HG02642 (cell line): Measurements from ENCODE around the gene STX19.
A peak's percentile ranks its signal among the peaks of the same experiment; 100 is the strongest.
"Not testable (repeated sequence)": the region's sequence is repeated elsewhere in the genome, so short reads cannot be mapped to it uniquely, and the experiment has no call there.

ENCODE experiments used
- ATAC-seq: cut with Tn5 transposase; IDR thresholded peaks from one replicate; pipeline ENCODE4 v1.9.1; 2021; ENCODE audit warnings: mild to moderate bottlenecking; ENCODE audit not compliant: unreplicated experiment, poor library complexity

The STX19 gene

GRCh38 chr3:94028093-94028837 lies at the start of gene STX19:
Gene STX19 (minus strand): TSS chr3:94028597. CDS start chr3:94015269, 13,328 bp downstream.
- no peak for ATAC-seq

GRCh38 chr3:94076055-94076454 lies 47.7 kb upstream of the STX19 start:
- no peak for ATAC-seq

- ATAC-seq = peak; percentile 76
These were observed 43.4 kb upstream of the STX19 start for GRCh38 chr3:94071713-94072284.

- peak; percentile 55 for ATAC-seq
These were observed 42.0 kb upstream of the STX19 start for GRCh38 chr3:94070341-94070911.

- ATAC-seq = no peak
These were observed 40.9 kb upstream of the STX19 start for GRCh38 chr3:94069194-94069813.

- no peak for ATAC-seq
These were observed 38.4 kb upstream of the STX19 start for GRCh38 chr3:94066506-94067500.

GRCh38 chr3:94065819-94066480 lies 37.6 kb upstream of the STX19 start:
- no peak for ATAC-seq

- no peak for ATAC-seq
These were observed 36.7 kb upstream of the STX19 start for GRCh38 chr3:94065122-94065521.

- no peak for ATAC-seq
These were observed 36.0 kb upstream of the STX19 start for GRCh38 chr3:94064243-94064860.

GRCh38 chr3:94063496-94064119 lies 35.2 kb upstream of the STX19 start:
- no peak for ATAC-seq

- ATAC-seq = peak; percentile 96
These were observed 34.4 kb upstream of the STX19 start, which contains the start of the genes DHFR2 and NSUN3 for GRCh38 chr3:94062513-94063404. Gene DHFR2 (minus strand): TSS chr3:94062916. CDS start chr3:94061511, 1,405 bp downstream. Gene NSUN3 (plus strand): TSS chr3:94063061. CDS start chr3:94063127, 66 bp downstream.

- ATAC-seq = no peak
These were observed 32.9 kb upstream of the STX19 start for GRCh38 chr3:94061297-94061696.

- ATAC-seq = no peak
These were observed 22.1 kb upstream of the STX19 start for GRCh38 chr3:94050546-94050945.

- ATAC-seq = no peak
These were observed 20.9 kb upstream of the STX19 start for GRCh38 chr3:94049267-94049666.

GRCh38 chr3:94046533-94046932 lies 18.1 kb upstream of the STX19 start:
- no peak for ATAC-seq

- not testable (repeated sequence) for ATAC-seq
These were observed 15.9 kb upstream of the STX19 start for GRCh38 chr3:94044100-94044936.

- no peak for ATAC-seq
These were observed 14.9 kb upstream of the STX19 start for GRCh38 chr3:94043285-94043684.
